Keratinocyte (primary cell): ENCODE measurements around the gene AGL. TPM values are rescaled to one million over a fixed set of nuclear protein-coding genes. Genes with fewer than 3 reads are reported as not detected.

Source experiments
- DNase-seq: peaks from one replicate; pipeline ENCODE4 v3.0.0-alpha.2; 2011; ENCODE audit warnings: low read depth, missing footprints, low spot score
- FAIRE-seq: peaks from 2 replicates; lab custom pipeline; 2011; peaks lifted over from hg19 to GRCh38; lab: Jason Lieb, UNC
- H2AFZ ChIP-seq: 2 replicates; pipeline ENCODE4 v1.6.0; 2012; ENCODE audit warnings: low read length, control low read depth, inconsistent platforms; ENCODE audit not compliant: control insufficient read depth
- H3K27ac ChIP-seq: 2 replicates; pipeline ENCODE4 v1.5.1; 2011; ENCODE audit warnings: low read length; ENCODE audit not compliant: control insufficient read depth, insufficient read depth
- H3K27me3 ChIP-seq: 3 replicates; pipeline ENCODE4 v1.6.0; 2011; ENCODE audit warnings: low read length; ENCODE audit not compliant: control insufficient read depth, insufficient read depth; ENCODE audit errors: extremely low read depth
- H3K36me3 ChIP-seq, 2 experiments: 2 replicates in 1 of 2; 3 replicates in 1 of 2; pipeline ENCODE4 v1.5.1; 2011; ENCODE audit warnings: low read length in 2 of 2, mild to moderate bottlenecking in 1 of 2; ENCODE audit not compliant: control insufficient read depth in 2 of 2, insufficient read depth in 2 of 2; ENCODE audit errors: extremely low read depth in 1 of 2
- H3K4me1 ChIP-seq: 3 replicates; pipeline ENCODE4 v1.5.1; 2011; ENCODE audit warnings: low read length; ENCODE audit not compliant: control insufficient read depth, insufficient read depth; ENCODE audit errors: extremely low read depth
- H3K4me2 ChIP-seq: 3 replicates; pipeline ENCODE4 v1.6.0; 2011; ENCODE audit warnings: low read depth, low read length; ENCODE audit not compliant: control insufficient read depth, insufficient read depth; ENCODE audit errors: extremely low read depth
- H3K4me3 ChIP-seq, 3 experiments: fragments of 200-600 bp in 1 of 3; sonication (generic) in 1 of 3; 2 replicates in 2 of 3; 3 replicates in 1 of 3; pipeline ENCODE4 v1.5.1; 2011 to 2016; ENCODE audit warnings: low read length in 3 of 3, mild to moderate bottlenecking in 3 of 3, control low read depth in 2 of 3, inconsistent platforms in 1 of 3, low read depth in 1 of 3, mixed read lengths in 1 of 3, mixed run types in 1 of 3, moderate library complexity in 1 of 3; ENCODE audit not compliant: control insufficient read depth in 2 of 3, insufficient read depth in 2 of 3; ENCODE audit errors: extremely low read depth in 1 of 3
- H3K79me2 ChIP-seq: 2 replicates; pipeline ENCODE4 v1.6.0; 2012; ENCODE audit warnings: low read length; ENCODE audit not compliant: control insufficient read depth, insufficient read depth
- H3K9ac ChIP-seq: 3 replicates; pipeline ENCODE4 v1.6.0; 2011; ENCODE audit warnings: low read length; ENCODE audit not compliant: control insufficient read depth, insufficient read depth; ENCODE audit errors: extremely low read depth
- H3K9me1 ChIP-seq: 3 replicates; pipeline ENCODE4 v1.6.0; 2011; ENCODE audit warnings: low read length; ENCODE audit not compliant: control insufficient read depth, insufficient read depth; ENCODE audit errors: extremely low read depth
- H3K9me3 ChIP-seq: 2 replicates; pipeline ENCODE4 v1.5.1; 2012; ENCODE audit warnings: low read depth, low read length; ENCODE audit not compliant: control insufficient read depth
- H4K20me1 ChIP-seq: 3 replicates; pipeline ENCODE4 v1.6.0; 2011; ENCODE audit warnings: low read length; ENCODE audit not compliant: control insufficient read depth, insufficient read depth; ENCODE audit errors: extremely low read depth
- CTCF ChIP-seq, 3 experiments: IDR thresholded peaks in 1 of 3; conservative IDR thresholded peaks in 1 of 3; optimal IDR thresholded peaks in 1 of 3; 2 replicates in 2 of 3; 3 replicates in 1 of 3; pipeline versions ENCODE3 to v1.5.1; 2011; ENCODE audit warnings: low read length in 3 of 3, mild to moderate bottlenecking in 3 of 3, moderate library complexity in 2 of 3, control low read depth in 1 of 3, inconsistent platforms in 1 of 3; ENCODE audit not compliant: insufficient read depth in 2 of 3; ENCODE audit errors: extremely low read depth in 1 of 3
- EZH2 ChIP-seq: IDR thresholded peaks from one replicate; pipeline ENCODE4 v1.6.1; 2012; ENCODE audit warnings: inconsistent platforms, mild to moderate bottlenecking, low read length, moderate library complexity
- dilution Hi-C: fragments of 300-500 bp; cut with MboI; formaldehyde crosslinking; loops from one replicate; pipeline ENCODE4 v1.7.0; 2020; ENCODE audit warnings: low sequenced_read_pairs; ENCODE audit not compliant: extremely low pct_ligation_motif_present
- polyA plus RNA-seq, 5 experiments: library from polyadenylated mRNA; depleted of rRNA in 3 of 5; stranded (reverse) in 3 of 5; stranded (forward) in 1 of 5; unstranded in 1 of 5; fragments of >200 nt; gene quantifications; 1 replicate in 1 of 5; 2 replicates in 3 of 5; 3 replicates in 1 of 5; pipeline versions ENCODE4 v1.2.1 to v1.2.3, GENCODE V29; 2011 to 2012; ENCODE audit warnings: missing spikeins in 2 of 5, low read depth in 1 of 5, low replicate concordance in 1 of 5

AGL gene
- polyA plus RNA-seq, 1 donor (not counting 4 experiments of a cell fraction or from before 2014, with no cell fraction given): 8.2 TPM

GRCh38 chr1:99963041-99963795, 113.1 kb downstream of the AGL start:
- no peaks in the 10 kb centered on the region for H3K9me3 ChIP-seq
- H3K9ac ChIP-seq: no peak overlapping the region
- peak overlapping the region in 1 of 3 experiments; percentile 22 for H3K4me3 ChIP-seq
- no peaks in the 10 kb centered on the region for H3K79me2 ChIP-seq
- no peaks in the 10 kb centered on the region for H3K9me1 ChIP-seq
- dilution Hi-C loops: no loop called here
- peaks cover 26% of the 10 kb centered on the region for H3K4me1 ChIP-seq
- H2AFZ ChIP-seq: peak overlapping the region; percentile 57
- DNase-seq (no peak), FAIRE-seq (peak; percentile 68)
- H3K4me2 ChIP-seq: peak overlapping the region; percentile 41
- TF ChIP-seq CTCF (optimal IDR thresholded peaks at IDR 0.05 in 1 of 3, IDR thresholded peaks at IDR 0.05 in 1 of 3, conservative IDR thresholded peaks at IDR 0.05 in 1 of 3; ENCODE audit: extremely low read depth in 1 of 3, insufficient read depth in 2 of 3, low read length in 3 of 3) (no peak), EZH2 (no peak)
- H4K20me1 ChIP-seq: no peaks in the 10 kb centered on the region
- H3K27me3 ChIP-seq: no peaks in the 10 kb centered on the region
- no peaks in the 10 kb centered on the region for H3K36me3 ChIP-seq
- H3K27ac ChIP-seq: peak overlapping the region; percentile 20

GRCh38 chr1:99964806-99965205, 114.6 kb downstream of the AGL start:
- Histone ChIP-seq H4K20me1 (no peaks in the 10 kb centered on the region), H3K79me2 (no peaks in the 10 kb centered on the region), H2AFZ (no peak overlapping the region), H3K4me2 (no peak overlapping the region), H3K9ac (no peak overlapping the region), H3K4me1 (peaks cover 33% of the 10 kb centered on the region), H3K4me3 (no peak overlapping the region), H3K27me3 (no peaks in the 10 kb centered on the region), H3K36me3 (no peaks in the 10 kb centered on the region), H3K9me3 (no peaks in the 10 kb centered on the region), H3K27ac (no peak overlapping the region), H3K9me1 (no peaks in the 10 kb centered on the region)
- TF ChIP-seq CTCF (optimal IDR thresholded peaks at IDR 0.05 in 1 of 3, IDR thresholded peaks at IDR 0.05 in 1 of 3, conservative IDR thresholded peaks at IDR 0.05 in 1 of 3; ENCODE audit: extremely low read depth in 1 of 3, insufficient read depth in 2 of 3, low read length in 3 of 3) (no peak), EZH2 (no peak)
- FAIRE-seq (no peak), DNase-seq (no peak)
- dilution Hi-C loops: no loop called here
